Suppressor macrophage treated with lipopolysaccharide for 4 hours (primary cell): ENCODE results near the gene SYDE1.

Experiments used
- DNase-seq: peaks from one replicate; pipeline ENCODE4 v3.0.0-alpha.2; 2020

SYDE1 gene

DNA sequence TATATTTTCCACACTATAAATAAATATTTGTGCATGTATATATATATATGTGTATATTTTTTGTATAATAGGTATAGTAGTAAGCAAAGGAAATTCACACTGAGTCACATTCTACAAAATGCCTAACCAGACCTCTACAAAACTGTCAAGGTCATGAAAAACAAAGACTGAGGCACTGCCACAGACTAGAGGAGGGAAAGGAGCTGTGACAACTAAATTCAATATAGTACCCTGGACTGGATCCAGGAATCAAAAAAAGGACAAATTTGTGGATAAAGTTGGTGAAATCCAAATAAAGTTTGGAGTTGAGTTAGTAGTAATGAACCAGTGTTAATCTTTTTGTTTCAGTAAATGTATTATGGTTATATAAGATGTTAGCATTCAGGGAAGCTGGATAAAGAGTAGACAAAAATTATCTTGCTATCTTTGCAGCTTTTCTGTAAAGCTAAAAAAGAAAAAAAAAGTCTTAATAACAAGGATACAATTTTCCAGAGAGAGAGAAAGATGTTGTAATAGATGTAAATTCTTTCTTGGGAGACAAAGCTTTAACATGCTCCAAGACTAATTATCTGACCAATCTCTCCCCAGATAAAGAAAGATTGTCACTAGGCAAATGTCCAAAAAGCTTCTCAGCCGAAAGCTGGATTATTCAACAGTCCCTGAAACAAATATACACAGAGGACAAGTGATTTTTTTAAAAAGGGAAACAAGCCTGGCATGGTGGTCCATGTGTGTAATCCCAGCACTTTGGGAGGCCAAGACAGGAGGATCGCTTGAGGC is 19.1 kb downstream of the SYDE1 start:
- DNase-seq: no peak

DNA sequence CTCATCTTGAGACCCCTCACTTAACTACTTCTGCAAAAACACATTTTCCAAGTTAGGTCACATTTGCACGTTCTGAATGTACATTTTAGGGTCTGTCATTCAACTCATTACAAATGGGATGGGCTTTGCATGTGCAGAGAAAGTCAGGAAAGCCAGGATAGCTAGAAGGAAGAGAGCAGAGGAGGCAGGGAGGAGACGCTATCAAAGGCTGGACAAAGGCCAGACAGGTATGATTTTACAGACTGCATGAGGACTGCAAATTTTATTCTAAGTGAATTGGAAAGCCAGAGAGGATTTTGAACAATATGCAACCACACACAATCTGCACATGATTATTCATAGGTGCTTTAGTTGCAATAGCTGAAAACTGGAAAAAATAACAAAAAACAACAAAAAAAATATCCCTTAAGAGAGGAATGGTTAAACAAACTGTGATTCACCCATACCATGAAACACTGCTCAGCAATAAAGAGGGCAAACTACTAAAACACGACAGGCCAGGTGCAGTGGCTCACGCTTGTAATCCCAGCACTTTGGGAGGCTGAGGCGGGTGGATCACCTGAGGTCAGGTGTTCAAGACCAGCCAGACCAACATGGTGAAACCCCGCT is 21.1 kb downstream of the SYDE1 start:
- DNase-seq: no peak

DNA sequence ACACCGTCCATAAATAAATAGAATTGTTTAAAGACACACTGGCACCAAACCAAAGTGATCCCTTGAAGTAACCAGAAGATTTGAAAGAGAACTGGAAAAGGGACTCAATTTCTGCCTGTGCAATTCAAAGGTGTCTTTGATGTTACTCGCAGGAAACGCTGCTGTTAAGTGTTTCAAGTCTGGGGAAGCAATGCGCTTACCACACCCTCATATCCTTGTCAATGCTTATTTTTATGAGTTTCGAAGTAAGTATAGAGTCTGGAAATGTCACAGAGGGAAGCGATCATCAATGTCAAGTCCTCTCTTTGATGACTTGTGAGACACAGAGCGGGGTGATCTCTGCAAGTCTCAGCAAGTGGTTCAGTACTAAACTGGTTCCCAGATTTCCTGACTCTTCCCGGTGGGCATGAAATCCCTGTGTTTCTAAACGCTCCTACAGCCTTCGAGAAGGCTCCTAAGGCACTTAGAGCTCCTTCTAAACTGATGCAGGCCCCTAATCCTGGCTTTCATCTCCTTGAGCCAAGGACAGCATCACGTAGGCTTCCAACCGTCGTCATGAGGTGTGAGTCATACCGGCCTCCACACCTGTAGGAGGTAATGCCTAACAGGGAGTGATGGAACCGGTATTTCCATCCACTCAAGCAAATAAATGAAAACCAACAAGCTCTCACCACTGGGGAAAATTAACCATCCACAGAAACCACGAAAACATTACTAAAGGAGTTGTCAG is 22.8 kb downstream of the SYDE1 start:
- DNase-seq: no peak

DNA sequence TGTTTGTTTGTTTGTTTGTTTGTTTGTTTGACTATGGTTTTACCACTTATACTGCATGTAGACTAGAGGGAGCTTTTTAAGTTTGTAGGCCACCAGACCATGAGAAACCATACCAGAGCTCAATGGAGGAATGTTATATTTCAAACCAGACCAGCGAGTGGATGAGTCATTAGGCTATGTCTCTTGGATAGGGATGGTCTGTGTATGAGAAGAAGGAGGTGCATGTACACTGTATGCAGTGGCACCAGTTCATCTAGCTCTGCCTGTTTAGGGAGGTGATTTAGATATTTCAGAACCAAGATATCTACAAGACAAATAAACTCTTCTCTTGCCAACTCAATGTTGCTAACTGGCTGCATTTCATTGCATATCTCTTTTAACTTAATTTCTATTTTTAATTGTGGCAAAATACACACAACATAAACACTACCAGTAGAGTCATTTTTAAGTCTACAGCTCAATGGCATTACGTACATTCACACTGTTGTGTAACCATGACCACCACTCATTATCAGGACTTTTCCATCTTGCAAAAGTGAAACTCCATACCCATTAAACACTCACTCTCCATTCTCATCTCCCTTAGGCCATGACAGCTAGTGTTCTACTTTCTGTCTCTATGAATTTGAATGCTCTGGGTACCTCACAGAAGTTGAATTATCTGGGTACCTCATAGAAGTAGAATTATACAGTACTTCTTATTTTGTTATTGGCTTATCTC is 29.2 kb downstream of the SYDE1 start:
- peak; percentile 23 for DNase-seq

DNA sequence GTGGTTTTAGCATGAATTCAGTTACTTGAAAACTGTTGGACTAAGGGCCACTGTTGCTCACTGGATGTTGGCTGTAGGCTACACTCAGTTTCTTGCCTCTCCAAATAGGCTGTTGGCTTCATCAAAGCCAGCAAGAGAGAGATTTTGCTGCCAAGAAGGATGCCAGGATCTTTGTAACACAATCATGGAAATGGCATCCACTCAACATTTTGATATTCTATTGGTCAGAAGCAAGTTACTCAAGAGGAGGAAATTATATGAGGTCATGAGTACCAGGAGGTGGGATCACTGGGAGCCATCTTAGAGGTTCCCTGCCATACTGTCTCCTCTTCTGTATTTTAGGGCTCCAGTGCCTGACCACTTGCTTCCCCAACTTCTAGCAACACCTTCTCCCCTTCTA is 30.6 kb downstream of the SYDE1 start:
- DNase-seq: no peak

DNA sequence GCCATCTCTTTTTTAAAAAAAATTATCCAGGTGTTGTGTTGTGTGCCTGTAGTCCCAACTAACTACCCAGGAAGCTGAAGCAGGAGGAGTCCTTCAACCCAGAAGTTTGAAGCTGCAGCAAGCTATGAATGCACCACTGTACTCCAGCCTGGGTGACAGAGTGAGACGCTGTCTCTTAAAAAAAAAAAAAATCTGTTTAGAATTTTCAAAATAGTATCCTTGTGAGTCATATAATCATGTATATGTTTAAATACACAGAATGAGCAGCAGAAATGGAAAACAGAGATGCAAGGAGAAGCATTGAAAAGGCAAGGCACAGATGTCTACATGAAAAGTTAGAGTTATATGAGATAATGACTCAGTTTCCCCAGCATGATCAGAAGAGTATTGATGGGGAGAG is 31.2 kb downstream of the SYDE1 start:
- no peak for DNase-seq

DNA sequence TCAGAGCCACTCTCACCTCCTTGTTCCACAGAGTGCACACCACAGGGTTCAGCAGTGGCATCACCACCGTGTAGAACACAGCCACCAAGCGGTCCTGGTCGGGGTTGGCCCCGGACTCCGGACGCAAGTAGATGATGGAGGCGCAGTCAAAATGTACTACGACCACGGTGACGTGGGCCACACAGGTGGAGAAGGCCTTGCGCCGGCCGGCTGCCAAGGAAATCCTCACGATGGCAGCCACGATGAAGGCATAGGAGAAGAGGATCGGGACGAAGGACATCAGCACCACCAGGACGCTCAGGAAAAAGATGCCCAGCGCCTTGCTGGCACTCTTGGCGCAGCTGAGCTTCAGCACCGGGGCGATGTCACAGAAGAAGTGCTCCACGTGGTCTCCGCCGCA is 33.9 kb downstream of the SYDE1 start:
- DNase-seq: no peak

DNA sequence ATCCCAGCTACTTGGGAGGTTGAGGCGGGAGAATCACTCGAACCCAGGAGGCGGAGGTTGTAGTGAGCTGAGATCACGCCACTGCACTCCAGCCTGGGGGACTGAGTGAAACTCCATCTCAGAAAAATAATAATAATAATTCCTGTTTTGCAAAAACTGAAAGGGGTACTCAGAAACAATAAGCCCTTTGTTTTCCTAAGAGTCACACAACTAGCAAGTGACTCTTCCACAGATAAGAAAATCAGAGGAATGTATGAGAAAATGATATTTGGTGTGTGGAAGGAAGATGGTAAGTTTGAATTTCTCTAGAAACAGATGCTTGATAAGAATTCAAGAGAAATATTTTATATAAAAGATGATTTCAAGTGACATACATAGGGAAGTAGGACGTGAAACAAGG is 35.1 kb downstream of the SYDE1 start:
- no peak for DNase-seq

DNA sequence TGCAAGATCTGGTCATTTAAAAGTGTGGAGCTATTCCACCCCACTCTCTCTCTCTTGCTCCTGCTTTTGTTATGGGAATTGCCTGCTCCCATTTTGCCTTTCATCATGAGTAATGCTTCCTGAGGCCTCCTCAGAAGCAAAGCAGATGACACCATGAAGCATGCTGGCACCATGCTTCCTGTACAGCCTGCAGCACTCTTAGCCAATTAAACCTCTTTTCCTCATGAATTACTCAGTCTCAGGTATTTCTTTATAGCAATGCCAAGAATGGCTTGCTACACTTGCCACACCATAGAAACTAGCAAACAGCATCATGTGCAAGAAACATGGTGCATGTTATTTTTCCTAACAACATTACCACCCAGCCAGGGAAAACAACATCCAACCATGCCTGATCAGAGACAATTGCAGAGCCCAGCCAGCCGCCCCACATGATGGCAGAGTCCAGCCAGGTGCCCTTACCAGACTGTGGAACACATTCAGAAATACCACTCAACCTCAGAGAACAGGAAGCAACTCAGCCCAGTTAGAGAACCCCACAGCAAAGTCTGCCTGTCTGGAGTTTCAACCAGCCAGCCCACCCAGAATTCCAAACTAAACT is 36.9 kb downstream of the SYDE1 start:
- no peak for DNase-seq

DNA sequence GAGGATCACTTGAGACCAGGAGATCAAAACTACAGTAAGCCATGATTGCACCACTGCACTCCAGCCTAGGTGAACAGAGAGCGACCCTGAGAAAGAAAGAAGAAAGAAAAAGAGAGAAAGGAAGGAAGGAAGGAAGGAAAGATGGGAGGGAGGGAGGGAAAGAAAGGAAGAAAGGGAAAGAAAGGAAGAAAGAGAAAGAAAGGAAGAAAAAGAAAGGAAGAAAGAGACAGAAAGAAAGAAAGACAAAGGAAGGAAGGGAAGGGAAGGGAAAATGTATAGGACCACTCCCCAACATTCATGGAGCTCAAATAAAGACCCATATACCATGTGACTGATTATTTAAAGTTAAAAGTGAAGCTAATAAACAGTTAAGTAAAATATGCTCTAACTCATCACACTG is 39.9 kb downstream of the SYDE1 start:
- DNase-seq: no peak

DNA sequence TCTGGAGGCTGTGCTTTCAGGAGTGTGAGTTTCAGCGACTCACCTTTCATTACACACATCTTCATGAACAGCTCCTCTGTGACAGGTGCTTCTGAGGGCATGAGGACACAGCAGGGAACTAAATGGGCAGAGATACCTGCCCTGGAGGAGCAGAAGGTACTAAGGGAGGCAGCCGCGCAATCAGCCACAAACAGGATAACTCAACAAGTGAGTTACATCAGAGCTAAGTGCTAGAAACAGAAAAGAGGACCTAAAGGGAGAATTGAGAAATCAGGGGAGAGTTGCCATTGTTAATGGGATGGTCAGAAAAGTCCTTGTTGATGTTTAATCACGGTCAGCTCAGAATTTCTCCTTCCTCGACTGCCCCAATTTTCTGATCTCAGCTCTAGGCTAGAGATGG is 42.5 kb downstream of the SYDE1 start:
- peak; percentile 47 for DNase-seq

DNA sequence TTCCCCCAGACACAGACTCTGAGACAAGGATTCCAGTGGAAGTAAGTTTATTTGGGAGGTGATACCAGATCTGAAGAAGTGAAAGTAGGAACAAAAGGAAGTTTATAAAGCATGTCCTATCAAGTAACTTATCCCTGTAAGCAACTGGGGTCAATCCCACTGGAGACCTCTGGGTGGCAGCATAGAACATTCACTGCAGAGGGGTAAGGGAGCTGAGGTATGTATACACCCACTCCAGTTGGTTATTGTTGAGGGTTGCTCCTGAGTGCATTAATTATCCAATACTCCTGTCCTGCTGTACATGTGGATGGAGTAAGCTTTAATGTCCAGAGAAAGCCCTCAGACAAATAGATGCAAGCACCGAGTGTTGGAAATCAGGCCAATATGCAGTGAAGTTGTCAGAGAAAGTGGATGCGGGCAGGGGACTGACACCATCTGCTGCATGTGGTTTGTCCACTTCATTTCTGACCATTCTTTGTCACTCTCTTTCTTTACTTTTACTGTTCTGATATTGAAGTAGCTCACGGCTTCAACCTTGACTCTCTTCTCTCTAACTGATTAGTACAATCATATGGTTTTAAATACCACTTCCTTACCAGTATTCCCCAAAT is 46.9 kb downstream of the SYDE1 start:
- DNase-seq: peak; percentile 61

DNA sequence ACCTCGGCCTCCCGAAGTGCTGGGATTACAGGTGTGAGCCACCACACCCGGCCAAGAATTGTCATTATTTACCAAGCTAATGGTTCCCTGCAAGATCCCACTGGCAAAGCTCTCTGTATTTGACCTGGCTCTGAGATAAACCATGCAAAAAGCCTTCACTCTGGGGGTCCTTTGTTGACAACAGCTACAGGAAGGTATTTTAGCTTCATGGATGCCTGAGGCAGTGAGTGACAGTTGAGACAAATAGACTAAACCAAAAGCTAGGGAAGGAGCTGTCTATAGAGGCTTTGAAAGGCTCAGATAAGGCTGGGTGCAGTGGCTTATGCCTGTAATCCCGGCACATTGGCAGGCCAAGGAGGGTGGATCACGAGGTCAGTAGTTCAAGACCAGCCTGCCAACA is 48.1 kb downstream of the SYDE1 start:
- no peak for DNase-seq

DNA sequence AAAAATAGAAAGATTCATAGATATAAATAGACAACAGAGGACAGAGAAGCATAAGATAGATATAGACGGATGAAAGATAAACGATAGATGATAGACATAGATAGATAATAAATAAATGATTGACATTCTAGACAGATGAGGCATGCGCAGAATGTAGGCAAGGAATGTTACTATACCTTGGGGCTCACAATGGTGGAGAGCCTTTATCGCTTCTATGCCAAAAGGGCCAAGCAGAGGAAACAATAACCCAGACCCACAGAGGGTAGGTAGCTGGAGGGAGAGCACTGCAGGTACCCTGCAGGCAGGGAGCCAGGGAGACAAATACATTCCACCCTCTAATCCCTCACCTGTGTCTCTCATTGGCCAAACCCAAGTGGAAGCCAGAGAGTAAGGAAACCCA is 49.2 kb downstream of the SYDE1 start:
- DNase-seq: no peak

DNA sequence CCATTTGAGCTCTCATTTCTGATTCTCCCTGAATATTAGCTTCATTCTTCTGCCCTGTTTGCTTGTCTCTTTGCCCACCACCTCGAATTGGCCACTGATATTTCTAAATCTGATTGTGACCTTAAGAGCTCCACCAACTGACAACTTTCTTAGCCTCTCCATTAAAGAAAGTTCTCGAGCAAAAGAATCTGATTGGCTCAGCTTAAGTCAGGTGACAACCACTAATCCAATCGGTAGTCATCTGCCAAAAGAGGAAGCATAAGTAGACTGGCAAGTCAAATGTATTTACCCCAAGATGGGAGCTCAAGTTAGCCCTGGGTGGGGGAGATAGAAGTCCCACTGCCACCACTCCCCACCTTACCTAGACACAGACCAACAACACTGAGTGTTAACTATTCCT is 52.0 kb downstream of the SYDE1 start:
- no peak for DNase-seq

DNA sequence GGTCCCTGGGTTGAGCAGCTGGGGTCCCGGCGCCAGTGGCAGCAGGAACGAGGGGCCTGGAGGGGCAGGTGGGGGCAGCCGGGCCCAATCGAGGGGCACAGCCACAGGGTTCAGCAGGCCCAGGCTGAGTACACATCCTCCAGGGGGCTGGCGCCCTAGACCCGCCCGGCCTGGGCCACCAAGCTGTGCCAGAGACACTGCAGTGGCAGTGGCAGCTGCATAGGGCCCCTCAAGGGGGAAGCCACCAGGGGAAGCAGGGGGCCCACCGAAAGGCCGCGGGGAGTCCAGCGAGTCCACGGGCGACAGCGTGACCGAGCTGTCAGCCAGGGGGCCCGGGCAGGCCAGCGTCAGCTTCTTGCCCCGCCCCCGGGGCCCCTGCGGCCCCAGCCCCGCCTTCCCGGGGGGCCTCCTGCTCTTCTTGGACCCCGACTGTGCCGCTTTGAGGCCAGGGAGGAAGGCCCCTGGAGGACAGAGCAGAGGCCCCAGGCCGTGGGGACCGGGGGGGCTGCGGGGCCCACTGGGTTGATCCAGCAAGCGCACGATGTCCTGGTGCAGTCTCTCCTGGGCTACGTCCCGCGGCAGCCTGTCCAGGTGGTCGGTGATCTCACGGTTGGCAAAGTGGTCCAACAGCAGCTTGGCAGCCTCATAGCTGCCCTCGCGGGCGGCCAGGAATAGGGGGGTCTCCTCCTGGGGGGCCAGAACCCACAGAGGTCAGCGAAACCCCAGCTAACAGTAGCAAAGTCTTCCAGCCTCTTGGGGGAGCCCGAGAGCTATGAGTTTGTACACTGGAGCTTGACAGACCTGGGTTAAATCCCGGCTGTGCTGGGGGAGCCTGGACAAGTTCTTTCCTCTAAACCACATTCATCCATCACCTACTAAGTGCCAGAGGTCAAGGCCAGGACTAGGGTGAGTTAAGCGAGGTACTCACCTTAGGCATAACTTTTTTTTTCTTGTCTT is 54.1 kb downstream of the SYDE1 start:
- no peak for DNase-seq
